NB4 (cell line): Measurements from ENCODE around the gene ATXN1.

Source experiments
- CTCF ChIP-seq: IDR thresholded peaks from one replicate; pipeline ENCODE4 v1.5.1; 2012; ENCODE audit warnings: low read depth, low read length
- MAX ChIP-seq: IDR thresholded peaks from 2 replicates; pipeline ENCODE4 v1.6.1; 2011; ENCODE audit warnings: low read depth, low read length
- MYC ChIP-seq: IDR thresholded peaks from 2 replicates; pipeline ENCODE4 v1.6.1; 2011; ENCODE audit warnings: low read depth, low read length
- POLR2A ChIP-seq: IDR thresholded peaks from 2 replicates; pipeline ENCODE4 v1.6.1; 2011; ENCODE audit warnings: mild to moderate bottlenecking; ENCODE audit not compliant: insufficient read length; ENCODE audit errors: extremely low read depth

GRCh38 chr6:16618962-16619361, 142.3 kb downstream of the ATXN1 start:
- no peak for TF ChIP-seq CTCF
- TF ChIP-seq POLR2A, result no peak
- no peak for TF ChIP-seq MAX
- TF ChIP-seq MYC, result no peak
